HG03442 (cell line): ENCODE results near the gene PAPLN.
"Not testable (repeated sequence)": the region's sequence is repeated elsewhere in the genome, so short reads cannot be mapped to it uniquely, and the experiment has no call there.

Source experiments
- ATAC-seq: cut with Tn5 transposase; IDR thresholded peaks from one replicate; pipeline ENCODE4 v1.9.1; 2021; ENCODE audit warnings: mild to moderate bottlenecking, moderate library complexity; ENCODE audit not compliant: unreplicated experiment

PAPLN gene

DNA sequence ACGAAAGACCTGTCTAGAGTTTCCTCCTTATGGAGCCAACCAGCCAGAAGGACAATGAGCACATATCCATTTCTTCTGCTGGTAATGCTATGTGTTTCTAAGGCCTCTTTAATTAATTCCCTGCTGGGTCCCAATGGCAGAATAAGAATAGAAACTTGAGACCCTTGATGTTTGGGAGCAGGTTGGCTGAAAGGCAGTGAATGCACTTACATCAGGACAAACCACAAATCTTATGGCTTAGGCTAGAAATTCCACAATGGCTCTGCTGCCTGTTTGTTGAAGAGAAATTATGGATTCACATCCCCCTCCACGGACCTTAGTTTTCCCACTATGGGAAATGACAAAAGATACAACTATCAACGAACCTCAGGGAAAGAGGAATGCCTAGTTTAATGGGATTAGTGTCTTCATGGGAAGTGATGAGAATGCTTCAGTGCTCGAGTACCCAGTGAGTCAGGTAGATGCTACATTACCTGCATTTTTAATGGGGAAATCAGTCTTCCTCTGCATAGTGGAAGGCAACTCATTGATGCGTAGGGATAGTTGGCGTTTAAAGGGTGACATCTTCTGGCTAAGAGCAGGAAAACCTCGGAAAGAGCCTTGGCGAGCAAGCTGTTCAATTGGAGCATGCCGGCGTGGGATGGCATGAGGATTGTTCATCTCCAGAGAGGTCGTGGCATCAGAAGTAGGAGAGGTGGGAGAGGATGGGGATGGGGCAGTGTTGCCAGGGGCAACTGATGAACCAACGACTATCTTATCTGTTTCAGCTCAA, 46.5 kb downstream of the PAPLN start:
- ATAC-seq: no peak

GRCh38 chr14:73285979-73286378, 48.7 kb downstream of the PAPLN start:
- no peak for ATAC-seq

- no peak for ATAC-seq
Observed at GRCh38 chr14:73286598-73286997, 49.3 kb downstream of the PAPLN start.

DNA sequence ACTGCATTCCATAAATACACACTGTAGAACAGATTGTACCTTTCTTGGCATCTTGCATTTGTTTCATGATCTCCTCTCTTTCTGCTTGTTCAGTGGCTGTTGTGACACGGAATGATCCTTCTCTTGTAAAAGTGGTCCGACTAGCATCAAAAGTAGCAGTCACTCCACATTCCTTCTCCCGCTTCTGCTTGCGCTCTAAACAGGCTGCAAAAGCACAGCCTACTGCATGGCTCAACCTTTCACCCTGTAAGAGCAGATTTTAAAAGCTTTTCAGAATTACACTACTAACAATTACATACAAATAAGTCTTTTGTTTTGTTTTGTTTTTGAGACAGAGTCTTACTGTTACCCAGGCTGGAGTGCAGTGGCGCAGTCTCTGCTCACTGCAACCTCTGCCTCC, 49.8 kb downstream of the PAPLN start:
- ATAC-seq: no peak

DNA sequence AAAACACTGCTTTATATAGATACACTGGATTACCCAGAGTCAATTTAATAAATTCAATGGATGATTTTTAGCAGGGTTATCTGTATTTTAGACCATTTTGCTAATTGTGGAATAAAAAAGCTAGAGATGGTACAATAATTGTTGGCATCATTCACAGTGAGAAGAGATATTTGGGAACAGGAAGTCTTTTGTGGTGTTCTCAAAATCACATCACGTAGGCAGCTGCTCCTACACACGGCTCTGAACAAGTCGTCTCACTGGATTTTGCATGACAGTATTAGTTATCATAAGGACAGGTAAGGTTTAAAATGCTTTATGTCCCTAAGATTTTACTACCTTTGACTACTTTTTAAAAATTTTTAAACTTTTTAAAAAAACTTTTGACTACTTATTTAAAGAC, 52.0 kb downstream of the PAPLN start:
- no peak for ATAC-seq

DNA sequence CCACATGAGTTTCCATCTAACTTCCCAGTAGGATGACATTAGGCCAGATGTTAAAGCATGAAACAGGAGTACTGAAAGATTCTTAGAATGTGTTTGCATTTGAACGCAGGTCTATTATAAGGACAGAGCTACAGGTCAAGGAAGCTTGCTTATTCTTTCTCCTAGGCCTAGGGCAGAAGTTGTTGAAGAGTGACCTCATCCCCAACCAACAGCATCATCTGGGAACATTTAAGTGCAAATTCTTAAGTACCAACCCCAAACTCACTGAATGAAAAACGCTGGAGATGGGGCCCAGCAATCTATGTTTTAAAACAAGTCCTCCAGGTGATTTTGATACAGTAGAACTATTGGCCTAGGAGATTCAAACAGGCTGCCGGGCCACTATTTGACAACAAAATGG, 52.4 kb downstream of the PAPLN start:
- no peak for ATAC-seq

DNA sequence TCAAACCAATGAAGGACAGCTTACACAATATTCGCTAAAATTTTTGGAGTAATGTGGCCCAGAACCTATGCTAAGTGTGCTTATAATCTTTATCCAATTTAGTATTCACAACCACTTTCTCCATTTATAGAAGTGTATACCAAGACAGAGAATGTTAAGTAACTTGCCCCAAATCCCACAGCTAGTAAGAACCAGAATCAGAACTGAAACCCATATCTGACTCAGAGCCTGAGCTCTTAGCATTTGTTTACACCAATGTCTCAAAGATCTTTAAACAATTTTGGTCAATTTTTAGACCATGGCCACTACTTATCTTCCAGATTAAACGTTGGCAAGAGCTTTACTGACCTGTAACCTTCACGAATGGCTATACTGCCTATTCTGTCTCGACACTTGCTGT, 53.0 kb downstream of the PAPLN start:
- ATAC-seq: peak; percentile 63

GRCh38 chr14:73293782-73294781, 56.8 kb downstream of the PAPLN start:
- ATAC-seq: no peak

DNA sequence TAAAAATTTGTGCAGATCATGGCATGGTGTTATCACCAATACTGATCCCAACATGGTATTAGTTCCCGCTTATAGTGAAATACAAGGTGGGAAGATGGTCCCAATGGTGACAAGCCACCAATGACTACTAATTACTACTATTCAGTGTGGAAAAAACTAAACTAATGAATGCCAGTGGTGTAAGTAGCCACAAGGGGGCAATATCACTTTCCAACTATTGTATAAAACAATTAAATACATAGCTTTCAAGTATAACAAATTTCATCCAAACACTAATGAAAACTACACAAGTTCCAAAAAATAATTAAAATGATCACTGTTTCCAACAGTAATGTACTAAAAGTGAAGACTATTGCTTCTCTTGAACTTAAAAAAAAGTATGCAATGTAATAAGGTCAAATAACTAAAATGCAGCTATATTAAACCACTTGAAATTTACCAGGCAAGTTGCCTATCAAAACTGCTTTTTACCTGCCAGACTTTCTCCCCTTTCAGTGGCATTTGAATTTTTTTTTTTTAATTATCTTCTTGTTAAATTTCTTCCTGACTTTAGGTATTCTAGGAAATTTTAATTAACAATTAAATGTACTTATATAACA, 58.0 kb downstream of the PAPLN start:
- no peak for ATAC-seq

DNA sequence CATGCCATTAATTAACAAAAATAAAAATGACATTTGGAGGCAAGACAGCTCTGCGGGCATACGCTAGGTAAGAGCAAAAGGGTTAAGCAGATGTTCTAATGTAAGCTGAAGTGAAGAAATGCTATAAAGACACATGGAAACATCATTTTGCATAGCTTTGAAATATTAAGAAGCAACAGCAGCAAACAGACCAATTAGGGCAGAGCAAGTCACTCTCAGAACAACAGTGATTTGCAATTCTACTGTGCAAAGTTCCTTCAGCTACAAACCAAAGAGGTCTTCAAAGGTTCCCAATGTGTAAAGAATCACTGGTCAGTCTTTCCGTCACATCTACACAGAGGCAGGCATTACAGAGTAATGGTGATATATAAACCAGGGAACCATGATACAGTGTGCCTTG, 68.2 kb downstream of the PAPLN start:
- ATAC-seq: no peak

DNA sequence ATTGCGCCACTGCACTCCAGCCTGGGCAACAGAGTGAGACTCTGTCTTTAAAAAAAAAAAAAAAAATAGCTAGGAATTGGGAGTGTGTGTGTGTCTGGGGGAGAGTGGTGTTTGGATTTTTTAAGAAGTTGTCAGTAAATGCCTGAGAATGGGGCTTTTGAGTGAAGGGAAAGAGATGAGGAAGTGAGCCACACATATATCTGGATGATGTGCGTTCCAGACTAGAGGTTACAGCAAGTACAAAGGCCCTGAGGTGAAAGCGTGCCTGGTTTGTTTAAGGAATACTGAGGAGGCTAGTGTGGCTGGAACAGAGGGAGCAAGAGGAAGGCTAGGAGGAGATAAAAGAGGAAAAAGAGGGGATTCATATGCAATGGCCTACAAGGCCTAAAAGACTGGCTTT, 70.0 kb downstream of the PAPLN start:
- no peak for ATAC-seq

DNA sequence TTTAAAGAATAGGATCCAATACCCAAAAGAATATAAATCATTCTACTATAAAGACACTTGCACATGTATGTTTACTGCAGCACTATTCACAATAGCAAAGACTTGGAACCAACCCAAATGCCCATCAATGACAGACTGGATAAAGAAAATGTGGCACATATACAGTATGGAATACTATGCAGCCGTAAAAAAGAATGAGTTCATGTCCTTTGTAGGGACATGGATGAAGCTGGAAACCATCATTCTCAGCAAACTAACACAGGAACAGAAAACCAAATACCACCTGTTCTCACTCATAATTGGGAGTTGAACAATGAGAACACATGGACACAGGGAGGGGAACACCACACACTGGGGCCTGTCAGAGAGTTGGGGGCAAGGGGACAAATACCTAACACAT, 71.9 kb downstream of the PAPLN start:
- not testable (repeated sequence) for ATAC-seq

- no peak for ATAC-seq
Observed at GRCh38 chr14:73311708-73312030, 74.4 kb downstream of the PAPLN start.

DNA sequence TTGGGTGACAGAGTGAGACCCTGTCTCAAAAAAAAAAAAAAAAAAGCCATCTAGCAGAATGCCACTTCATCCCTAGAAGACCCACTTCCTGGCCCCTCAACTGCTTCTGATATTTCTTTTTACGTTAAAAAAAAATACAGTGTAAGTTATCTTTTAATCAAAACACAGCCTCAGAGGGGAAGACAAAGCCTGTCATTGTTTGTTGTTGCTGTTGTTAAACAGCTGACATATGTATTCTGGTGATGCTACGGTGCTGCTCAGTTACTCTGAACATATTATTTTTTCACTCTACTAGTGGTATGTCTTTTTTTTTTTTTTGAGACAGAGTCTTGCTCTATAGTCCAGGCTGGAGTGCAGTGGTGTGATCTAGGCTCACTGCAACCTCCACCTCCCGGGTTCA, 75.4 kb downstream of the PAPLN start:
- ATAC-seq: no peak

DNA sequence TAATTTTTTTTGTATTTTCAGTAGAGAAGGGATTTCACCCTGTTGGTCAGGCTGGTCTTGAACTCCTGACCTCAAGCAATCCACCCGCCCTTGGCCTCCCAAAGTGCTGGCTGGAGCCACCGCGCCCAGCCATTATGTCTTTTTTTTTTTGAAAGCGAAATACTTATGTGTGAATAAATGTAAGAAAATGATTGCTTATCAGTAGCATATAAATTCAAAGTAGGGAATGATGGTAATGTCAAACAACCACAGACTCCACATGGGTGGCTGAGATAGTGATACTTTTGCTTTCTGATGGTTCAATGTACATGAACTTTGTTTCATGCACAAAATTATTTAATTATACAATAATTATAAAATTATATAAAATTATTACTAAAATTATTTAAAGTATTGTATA, 75.8 kb downstream of the PAPLN start:
- no peak for ATAC-seq

DNA sequence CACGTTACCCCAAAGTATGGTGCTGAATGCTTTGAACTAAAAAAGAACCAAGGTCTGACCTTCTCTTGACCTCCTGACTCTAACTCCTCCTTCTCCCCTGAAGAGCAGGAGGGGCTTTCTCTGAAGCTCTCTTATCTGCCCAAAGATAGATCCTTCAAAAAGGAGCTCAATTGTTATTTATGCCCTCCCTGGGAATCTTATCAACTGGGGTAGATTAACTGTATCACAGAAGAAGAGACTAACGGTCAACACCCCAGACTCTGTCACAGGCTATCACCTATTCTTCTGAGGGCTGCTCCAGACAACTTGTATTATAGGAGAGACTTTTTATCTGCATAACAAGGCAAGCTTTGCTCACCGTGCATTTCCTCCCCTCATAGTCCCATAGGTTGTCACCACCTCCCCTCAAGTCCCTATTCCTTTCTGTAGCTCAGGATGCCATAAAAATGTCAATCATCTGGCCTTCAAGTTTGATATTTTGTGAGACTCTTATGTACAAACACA, 86.6 kb downstream of the PAPLN start:
- no peak for ATAC-seq
